ENCODE measurements around the gene GALNT11. TPM values are rescaled to one million over a fixed set of nuclear protein-coding genes. Genes with fewer than 3 reads are reported as not detected.
"Not testable (repeated sequence)": the region's sequence is repeated elsewhere in the genome, so short reads cannot be mapped to it uniquely, and the experiment has no call there.

The GALNT11 gene
- total RNA-seq, 2 experiments from 2014 or later, result 17.6 to 17.8 TPM

GRCh38 chr7:152065800-152066344 lies 40.4 kb downstream of the GALNT11 start:
- H3K4me1 Mint-ChIP-seq, result peaks cover 14% of the 10 kb centered on the region
- POLR2A ChIA-PET, DNase-seq, H3K27ac Mint-ChIP-seq, CTCF ChIA-PET, H3K4me3 Mint-ChIP-seq, H3K27me3 Mint-ChIP-seq: not testable (repeated sequence)
- H3K36me3 Mint-ChIP-seq (ENCODE audit: low read depth), result peaks cover 28% of the 10 kb centered on the region
- peaks cover 21% of the 10 kb centered on the region for H3K9me3 Mint-ChIP-seq

DNA sequence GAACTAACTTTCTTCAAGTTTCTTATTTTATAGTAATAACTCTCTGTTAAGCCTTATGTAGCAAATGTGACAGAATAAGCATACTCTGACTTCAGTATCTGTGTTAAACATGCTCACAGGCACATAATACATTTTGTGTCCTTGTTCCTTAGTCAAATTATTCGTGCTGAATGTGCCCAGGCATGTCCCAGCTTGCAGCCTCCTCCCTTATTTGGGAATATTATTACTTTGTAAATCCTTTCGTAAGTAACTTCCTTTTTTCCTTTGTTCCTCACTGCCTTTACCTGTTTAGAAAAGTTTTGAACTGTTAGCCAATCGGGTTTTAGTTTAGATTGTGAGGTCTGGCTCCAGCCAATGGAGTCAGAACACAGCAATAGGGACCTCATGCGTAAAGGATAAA lies 46.9 kb downstream of the GALNT11 start:
- Mint-ChIP-seq H3K36me3 (ENCODE audit: low read depth) (no peaks in the 10 kb centered on the region), H3K4me3 (no peak overlapping the region), H3K4me1 (peaks cover 1% of the 10 kb centered on the region), H3K27ac (no peak overlapping the region), H3K27me3 (no peaks in the 10 kb centered on the region), H3K9me3 (peaks cover 7% of the 10 kb centered on the region)
- no peak for DNase-seq
- ChIA-PET POLR2A (no interaction called here), CTCF (no interaction called here)

DNA sequence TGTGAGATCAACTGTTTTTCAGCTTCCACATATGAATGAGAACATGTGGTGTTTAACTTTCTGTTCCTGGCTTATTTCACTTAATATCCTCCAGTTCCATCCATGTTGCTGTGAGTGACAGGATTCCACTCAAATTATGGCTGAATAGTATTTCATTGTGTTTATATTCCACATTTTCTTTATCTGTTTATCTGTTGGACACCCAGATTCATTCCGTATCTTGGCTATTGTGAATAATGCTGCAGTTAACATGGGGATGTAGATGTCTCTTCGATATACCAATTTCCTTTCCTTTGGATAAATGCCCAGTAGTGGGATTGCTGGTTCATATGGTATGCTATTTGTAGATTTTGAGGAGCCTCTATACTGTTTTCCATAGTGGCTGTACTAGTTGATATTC lies 47.9 kb downstream of the GALNT11 start:
- Mint-ChIP-seq H3K4me3 (no peak overlapping the region), H3K4me1 (peaks cover 9% of the 10 kb centered on the region), H3K36me3 (ENCODE audit: low read depth) (no peaks in the 10 kb centered on the region), H3K9me3 (peaks cover 7% of the 10 kb centered on the region), H3K27me3 (no peaks in the 10 kb centered on the region), H3K27ac (no peak overlapping the region)
- DNase-seq, result no peak
- ChIA-PET POLR2A (no interaction called here), CTCF (no interaction called here)

DNA sequence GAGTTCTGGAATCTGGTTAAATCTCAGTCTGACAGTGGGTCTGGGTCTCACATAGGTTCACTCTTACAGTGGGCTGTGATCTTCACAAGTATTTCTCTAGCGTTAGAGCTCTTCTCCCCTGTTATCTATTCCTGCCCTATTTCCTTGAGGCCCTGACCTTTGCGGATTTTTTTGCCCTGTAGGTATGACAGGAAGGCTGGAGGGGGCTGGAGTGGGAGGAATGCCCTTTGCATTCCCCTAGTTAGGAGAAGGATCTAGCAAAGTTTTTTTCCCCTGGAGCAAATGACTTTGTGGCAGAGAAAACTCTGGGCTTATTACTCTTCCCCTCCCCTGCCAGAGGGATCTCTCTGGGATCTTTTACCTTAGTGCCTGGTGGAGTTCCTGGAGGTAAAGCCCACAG lies 49.2 kb downstream of the GALNT11 start:
- ChIA-PET CTCF (no interaction called here), POLR2A (no interaction called here)
- no peak for DNase-seq
- no peaks in the 10 kb centered on the region for H3K27me3 Mint-ChIP-seq
- peaks cover 19% of the 10 kb centered on the region for H3K4me1 Mint-ChIP-seq
- H3K9me3 Mint-ChIP-seq, result peaks cover 4% of the 10 kb centered on the region
- H3K36me3 Mint-ChIP-seq (ENCODE audit: low read depth), result no peaks in the 10 kb centered on the region
- H3K27ac Mint-ChIP-seq, result no peak overlapping the region
- no peak overlapping the region for H3K4me3 Mint-ChIP-seq

DNA sequence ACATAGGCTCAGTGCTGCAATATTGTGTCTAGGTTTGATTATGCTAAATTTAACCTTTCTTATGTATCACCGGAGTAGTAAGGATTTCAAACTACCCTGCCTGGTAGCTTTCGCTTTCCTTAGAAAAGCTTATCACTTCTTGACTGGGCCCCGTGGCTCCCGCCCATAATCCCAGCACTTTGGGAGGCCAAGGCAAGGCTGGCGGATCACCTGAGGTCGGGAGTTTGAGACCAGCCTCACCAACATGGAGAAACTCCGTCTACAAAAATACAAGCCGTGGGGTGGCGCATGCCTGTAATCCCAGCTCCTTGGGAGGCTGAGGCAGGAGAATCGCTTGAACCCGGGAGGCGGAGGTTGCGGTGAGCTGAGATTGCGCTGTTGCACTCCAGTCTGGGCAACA lies 49.9 kb downstream of the GALNT11 start:
- H3K36me3 Mint-ChIP-seq (ENCODE audit: low read depth); H3K27me3 Mint-ChIP-seq; DNase-seq; H3K4me3 Mint-ChIP-seq; H3K9me3 Mint-ChIP-seq; POLR2A ChIA-PET; H3K27ac Mint-ChIP-seq: not testable (repeated sequence)
- CTCF ChIA-PET, result interaction anchor here (1.5 kb wide), 1 partner anchor 32 kb away, joined by 8 read pairs; no protein-coding TSS in a partner anchor
- peaks cover 19% of the 10 kb centered on the region for H3K4me1 Mint-ChIP-seq

GRCh38 chr7:152076324-152076821 lies 50.9 kb downstream of the GALNT11 start:
- ChIA-PET POLR2A (no interaction called here), CTCF (interaction anchor here (1.5 kb wide), 1 partner anchor 31 kb away, joined by 8 read pairs; no protein-coding TSS in a partner anchor)
- H3K27ac Mint-ChIP-seq, result no peak overlapping the region
- peaks cover 19% of the 10 kb centered on the region for H3K4me1 Mint-ChIP-seq
- H3K36me3 Mint-ChIP-seq (ENCODE audit: low read depth), result no peaks in the 10 kb centered on the region
- no peaks in the 10 kb centered on the region for H3K27me3 Mint-ChIP-seq
- DNase-seq, result no peak
- H3K9me3 Mint-ChIP-seq, result no peaks in the 10 kb centered on the region
- H3K4me3 Mint-ChIP-seq, result no peak overlapping the region

DNA sequence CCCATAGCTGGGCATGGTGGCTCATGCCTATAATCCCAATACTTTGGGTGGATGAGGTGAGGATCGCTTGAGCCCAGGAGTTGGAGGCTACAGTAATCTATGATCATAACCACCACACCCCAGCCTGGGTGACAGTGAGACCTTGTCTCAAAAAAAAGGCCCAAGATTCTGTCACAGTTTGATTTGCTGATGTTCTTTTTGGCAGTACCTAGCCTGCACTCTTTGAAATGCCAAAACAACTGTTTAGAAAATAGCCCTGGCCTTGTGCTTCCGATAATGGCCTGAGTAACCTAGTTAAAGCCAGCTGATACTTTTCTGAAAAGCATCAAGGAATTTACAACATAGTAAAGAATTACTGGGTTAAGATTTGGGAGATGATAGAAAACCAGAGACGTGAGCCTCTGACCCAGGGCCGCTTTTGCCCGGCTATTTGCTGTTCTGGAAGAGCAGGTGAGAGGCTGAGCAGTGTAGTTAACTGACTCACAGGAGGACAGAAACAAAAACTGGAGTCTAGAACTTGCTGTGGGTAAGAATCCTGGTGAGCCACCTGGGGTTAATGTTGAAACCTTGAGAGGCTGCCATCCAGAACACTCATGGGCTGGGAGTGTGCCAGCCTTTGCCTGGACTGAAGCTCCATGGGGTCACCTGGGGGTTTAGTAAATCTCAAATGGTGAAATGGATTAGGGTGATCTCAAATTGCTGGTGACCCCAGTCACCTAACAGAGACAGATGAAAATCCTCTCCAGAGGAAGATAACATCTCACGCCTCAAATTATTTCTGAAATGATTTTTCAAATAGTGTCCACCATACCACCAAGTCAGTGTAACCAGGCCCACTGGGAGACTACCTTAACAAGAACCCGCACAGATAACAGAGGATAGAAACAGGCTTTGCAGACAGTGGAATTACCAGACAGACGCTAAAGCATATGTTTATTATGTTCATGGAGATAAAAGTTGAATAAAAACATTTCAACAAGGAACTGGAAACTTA lies 51.8 kb downstream of the GALNT11 start:
- ChIA-PET POLR2A (no interaction called here), CTCF (interaction anchor here (0.8 to 1.5 kb wide), 2 partner anchors 30 to 495 kb away, joined by 3 to 8 read pairs; no protein-coding TSS in a partner anchor)
- no peaks in the 10 kb centered on the region for H3K27me3 Mint-ChIP-seq
- H3K4me1 Mint-ChIP-seq, result peaks cover 19% of the 10 kb centered on the region
- no peak for DNase-seq
- H3K36me3 Mint-ChIP-seq (ENCODE audit: low read depth), result no peaks in the 10 kb centered on the region
- H3K9me3 Mint-ChIP-seq, result no peaks in the 10 kb centered on the region
- no peak overlapping the region for H3K4me3 Mint-ChIP-seq
- no peak overlapping the region for H3K27ac Mint-ChIP-seq

DNA sequence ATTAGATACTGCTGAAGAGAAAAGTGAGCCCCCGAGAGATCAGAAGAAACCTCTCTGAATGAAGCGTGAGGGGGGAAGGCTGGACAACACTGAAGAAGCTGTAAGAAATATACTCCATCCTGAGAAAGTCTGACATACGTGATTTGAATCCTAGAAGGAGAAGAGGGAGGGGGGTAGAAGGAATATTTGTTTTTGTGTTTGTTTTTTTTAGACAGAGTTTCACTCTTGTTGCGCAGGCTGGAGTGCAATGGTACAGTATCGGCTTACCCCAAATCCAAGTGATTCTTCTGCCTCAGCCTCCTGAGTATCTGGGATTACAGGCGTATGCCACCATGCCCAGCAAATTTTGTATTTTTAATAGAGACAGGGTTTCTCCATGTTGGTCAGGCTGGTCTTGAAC lies 52.6 kb downstream of the GALNT11 start:
- DNase-seq, result no peak
- Mint-ChIP-seq H3K9me3 (no peaks in the 10 kb centered on the region), H3K4me1 (peaks cover 19% of the 10 kb centered on the region), H3K36me3 (ENCODE audit: low read depth) (no peaks in the 10 kb centered on the region), H3K27ac (no peak overlapping the region), H3K4me3 (no peak overlapping the region), H3K27me3 (no peaks in the 10 kb centered on the region)
- ChIA-PET CTCF (interaction anchor here (0.8 kb wide), 1 partner anchor 496 kb away, joined by 3 read pairs; no protein-coding TSS in a partner anchor), POLR2A (no interaction called here)

- CTCF ChIA-PET, result no interaction called here
- Mint-ChIP-seq H3K4me1 (peaks cover 19% of the 10 kb centered on the region), H3K27me3 (no peaks in the 10 kb centered on the region), H3K9me3 (no peaks in the 10 kb centered on the region), H3K27ac (no peak overlapping the region), H3K4me3 (no peak overlapping the region), H3K36me3 (ENCODE audit: low read depth) (no peaks in the 10 kb centered on the region)
- POLR2A ChIA-PET, result interaction anchor here (0.8 kb wide), 1 partner anchor 12 kb away, joined by 3 read pairs; no protein-coding TSS in a partner anchor
- no peak for DNase-seq
Measured at GRCh38 chr7:152078786-152079185, 53.3 kb downstream of the GALNT11 start.

DNA sequence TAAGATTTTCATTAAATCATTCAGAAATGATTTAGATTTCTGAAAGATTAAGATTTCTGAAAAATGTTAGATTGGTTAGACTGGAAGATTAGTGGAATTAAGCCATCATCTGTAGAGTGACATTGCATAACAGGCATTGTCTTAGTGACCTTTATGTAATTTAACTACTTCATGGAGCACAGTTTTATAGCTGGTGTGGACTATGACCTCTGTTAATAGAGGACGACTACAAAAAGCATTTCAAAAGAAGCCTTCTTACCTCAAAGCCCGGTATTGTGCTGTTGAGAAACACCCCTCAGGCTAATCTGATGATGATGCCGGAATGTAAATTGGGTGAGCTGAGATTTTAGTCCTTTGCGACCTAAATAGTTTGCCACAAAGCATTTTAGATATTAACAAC lies 55.6 kb downstream of the GALNT11 start:
- Mint-ChIP-seq H3K27ac (no peak overlapping the region), H3K9me3 (no peaks in the 10 kb centered on the region), H3K27me3 (no peaks in the 10 kb centered on the region), H3K4me3 (no peak overlapping the region), H3K4me1 (peaks cover 19% of the 10 kb centered on the region), H3K36me3 (ENCODE audit: low read depth) (peaks cover 6% of the 10 kb centered on the region)
- CTCF ChIA-PET, result no interaction called here
- POLR2A ChIA-PET, result no interaction called here
- no peak for DNase-seq

- POLR2A ChIA-PET; H3K27me3 Mint-ChIP-seq; DNase-seq; H3K9me3 Mint-ChIP-seq; H3K36me3 Mint-ChIP-seq (ENCODE audit: low read depth); H3K27ac Mint-ChIP-seq; H3K4me3 Mint-ChIP-seq: not testable (repeated sequence)
- peaks cover 17% of the 10 kb centered on the region for H3K4me1 Mint-ChIP-seq
- CTCF ChIA-PET, result interaction anchor here (0.6 kb wide), 1 partner anchor 28 kb away, joined by 3 read pairs; no protein-coding TSS in a partner anchor
Measured at GRCh38 chr7:152082073-152082721, 56.7 kb downstream of the GALNT11 start.

DNA sequence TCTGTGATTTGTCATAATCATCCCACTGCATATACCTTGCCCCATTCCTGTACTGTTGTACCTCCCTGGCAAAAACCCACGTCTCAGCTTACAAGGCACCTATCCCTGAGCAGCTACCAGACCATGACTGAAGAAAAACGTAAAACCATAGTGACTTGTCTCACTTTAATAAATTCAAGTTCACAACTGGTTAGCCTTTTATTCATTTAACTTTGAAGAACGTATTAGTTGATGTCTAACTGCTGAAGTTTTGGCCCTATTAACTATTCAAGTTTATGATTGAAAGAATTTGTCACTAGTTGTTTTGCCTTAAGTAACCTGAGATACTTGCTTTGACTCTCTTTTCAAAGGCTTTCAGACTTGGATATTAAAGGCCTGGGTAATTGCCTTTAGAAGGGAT lies 59.7 kb downstream of the GALNT11 start:
- H3K27ac Mint-ChIP-seq, result no peak overlapping the region

GRCh38 chr7:152086513-152086912 lies 61.0 kb downstream of the GALNT11 start:
- CTCF ChIA-PET, result no interaction called here

More for the DNA sequence above, 59.7 kb downstream of the GALNT11 start:
- ChIA-PET CTCF (no interaction called here), POLR2A (no interaction called here)
- peaks cover 15% of the 10 kb centered on the region for H3K36me3 Mint-ChIP-seq (ENCODE audit: low read depth)
- no peak for DNase-seq
- peaks cover 25% of the 10 kb centered on the region for H3K9me3 Mint-ChIP-seq
- no peaks in the 10 kb centered on the region for H3K27me3 Mint-ChIP-seq
- H3K4me3 Mint-ChIP-seq, result no peak overlapping the region
- H3K4me1 Mint-ChIP-seq, result no peaks in the 10 kb centered on the region

More at GRCh38 chr7:152086513-152086912, 61.0 kb downstream of the GALNT11 start:
- POLR2A ChIA-PET, result no interaction called here
- DNase-seq, result no peak
- H3K27ac Mint-ChIP-seq, result no peak overlapping the region
- H3K9me3 Mint-ChIP-seq, result peaks cover 25% of the 10 kb centered on the region
- no peaks in the 10 kb centered on the region for H3K4me1 Mint-ChIP-seq
- peaks cover 15% of the 10 kb centered on the region for H3K36me3 Mint-ChIP-seq (ENCODE audit: low read depth)
- H3K27me3 Mint-ChIP-seq, result no peaks in the 10 kb centered on the region
- H3K4me3 Mint-ChIP-seq, result no peak overlapping the region

Measured in activated CD4-positive, alpha-beta memory T cell treated with anti-CD3 and anti-CD28 coated beads, Interleukin-2, amount 10 ng/mL, durations not matched to agents 7 days and 5 days (primary cell).